Activated CD4-positive, alpha-beta T cell treated with anti-CD3 and anti-CD28 coated beads, Interleukin-2, Interleukin-6, amounts not matched to agents 100 ng/mL and 50 ng/mL, durations not matched to agents 16 hours and 8 hours (primary cell): ENCODE results near the gene SEMA5A.
A peak's percentile ranks its signal among the peaks of the same experiment; 100 is the strongest.

ENCODE experiments used
- DNase-seq: peaks from one replicate; pipeline ENCODE4 v3.0.0-alpha.2; 2020

Gene SEMA5A

GRCh38 chr5:9545992-9546851, at the start of gene SEMA5A:
Gene SEMA5A (minus strand): TSS chr5:9546075. CDS start chr5:9379946, 166,129 bp downstream.
- DNase-seq, result peak; percentile 14

GRCh38 chr5:9594913-9595312, 49.0 kb upstream of the SEMA5A start:
- no peak for DNase-seq

GRCh38 chr5:9589049-9589835, 43.4 kb upstream of the SEMA5A start:
- no peak for DNase-seq

- DNase-seq, result no peak
These were observed 42.4 kb upstream of the SEMA5A start for GRCh38 chr5:9588254-9588653.

- DNase-seq, result no peak
These were observed 41.3 kb upstream of the SEMA5A start for GRCh38 chr5:9587135-9587534.

- DNase-seq, result no peak
These were observed 36.5 kb upstream of the SEMA5A start for GRCh38 chr5:9582406-9582805.

GRCh38 chr5:9573796-9574195, 27.9 kb upstream of the SEMA5A start:
- DNase-seq, result no peak

GRCh38 chr5:9572246-9572645, 26.4 kb upstream of the SEMA5A start:
- no peak for DNase-seq

- no peak for DNase-seq
These were observed 25.0 kb upstream of the SEMA5A start for GRCh38 chr5:9570876-9571275.

- no peak for DNase-seq
These were observed 21.2 kb upstream of the SEMA5A start for GRCh38 chr5:9567039-9567438.

- no peak for DNase-seq
These were observed 18.9 kb upstream of the SEMA5A start for GRCh38 chr5:9564752-9565151.

- no peak for DNase-seq
These were observed 16.3 kb upstream of the SEMA5A start for GRCh38 chr5:9562141-9562540.

- DNase-seq, result no peak
These were observed 14.1 kb upstream of the SEMA5A start for GRCh38 chr5:9559965-9560364.

GRCh38 chr5:9558319-9558965, 12.6 kb upstream of the SEMA5A start:
- DNase-seq, result no peak

- no peak for DNase-seq
These were observed 11.8 kb upstream of the SEMA5A start for GRCh38 chr5:9557696-9558095.

- no peak for DNase-seq
These were observed 10.1 kb upstream of the SEMA5A start for GRCh38 chr5:9555961-9556360.

- no peak for DNase-seq
These were observed 8.2 kb upstream of the SEMA5A start for GRCh38 chr5:9554122-9554521.

- DNase-seq, result no peak
These were observed 7.7 kb upstream of the SEMA5A start for GRCh38 chr5:9553561-9553960.

- DNase-seq, result no peak
These were observed 6.0 kb upstream of the SEMA5A start for GRCh38 chr5:9551567-9552537.

GRCh38 chr5:9549941-9550340, 4.1 kb upstream of the SEMA5A start:
- no peak for DNase-seq

- no peak for DNase-seq
These were observed 1.5 kb upstream of the SEMA5A start for GRCh38 chr5:9547122-9547947.
